Caco-2 (cell line): ENCODE data around the gene CDH20. TPM values are rescaled to one million over a fixed set of nuclear protein-coding genes. Genes with fewer than 3 reads are reported as not detected.

Experiments
- BruUV-seq: library from RNA; stranded (reverse); fragments of 400-500 nt; replicated peaks from 2 replicates; lab custom pipeline; 2021; lab: Mats Ljungman, UMichigan
- CTCF ChIA-PET: fragments of 300-600 bp; sonication (Branson Sonifier 250); formaldehyde crosslinking; loops from one replicate; lab custom pipeline; 2022; ENCODE audit warnings: antibody characterized with exemption; lab: Charles Lee
- POLR2A ChIA-PET: fragments of 300-600 bp; sonication (Branson Sonifier 250); formaldehyde crosslinking; loops from one replicate; lab custom pipeline; 2022; ENCODE audit warnings: antibody characterized with exemption; lab: Charles Lee
- DNase-seq, 2 experiments: peaks; one replicate each; pipeline versions ENCODE4 v3.0.0 to v3.0.0-alpha.2; 2020 to 2022
- H3K27me3 ChIP-seq: replicated peaks from 2 replicates; pipeline ENCODE4 v1.6.0; 2011; ENCODE audit warnings: low read length; ENCODE audit not compliant: control insufficient read depth, insufficient read depth
- H3K36me3 ChIP-seq: 2 replicates; pipeline ENCODE4 v1.5.1; 2011; ENCODE audit warnings: low read length; ENCODE audit not compliant: control insufficient read depth, insufficient read depth
- H3K4me1 ChIP-seq: fragments of 250-450 bp; sonication (Bioruptor Pico); 2 replicates; pipeline ENCODE4 v1.5.1; 2020; ENCODE audit warnings: mild to moderate bottlenecking
- H3K4me3 ChIP-seq: 2 replicates; pipeline ENCODE4 v1.5.1; 2011; ENCODE audit warnings: low read depth, mild to moderate bottlenecking, control low read depth, low read length
- H3K9me3 ChIP-seq: fragments of 250-450 bp; sonication (Bioruptor Pico); 2 replicates; pipeline ENCODE4 v1.5.1; 2020; ENCODE audit warnings: mild to moderate bottlenecking, moderate library complexity
- H3K27ac Mint-ChIP-seq: one replicate; pipeline ENCODE4 v1.8.0; 2022; ENCODE audit warnings: mixed read lengths; ENCODE audit not compliant: unreplicated experiment
- H3K27me3 Mint-ChIP-seq: one replicate; pipeline ENCODE4 v1.8.0; 2022; ENCODE audit warnings: mixed read lengths; ENCODE audit not compliant: insufficient read depth, unreplicated experiment
- H3K36me3 Mint-ChIP-seq: one replicate; pipeline ENCODE4 v1.8.0; 2022; ENCODE audit warnings: mild to moderate bottlenecking, mixed read lengths; ENCODE audit not compliant: insufficient read depth, unreplicated experiment
- H3K4me1 Mint-ChIP-seq: one replicate; pipeline ENCODE4 v1.8.0; 2022; ENCODE audit warnings: low read depth, mixed read lengths; ENCODE audit not compliant: unreplicated experiment
- H3K4me3 Mint-ChIP-seq: one replicate; pipeline ENCODE4 v1.8.0; 2022; ENCODE audit warnings: mild to moderate bottlenecking, moderate library complexity, mixed read lengths; ENCODE audit not compliant: unreplicated experiment
- H3K9me3 Mint-ChIP-seq: one replicate; pipeline ENCODE4 v1.8.0; 2022; ENCODE audit warnings: mixed read lengths; ENCODE audit not compliant: unreplicated experiment
- intact Hi-C: fragments of 100-400 bp; cut with micrococcal nuclease; formaldehyde crosslinking; loops from one replicate; pipeline ENCODE4 v1.10.0; 2022; ENCODE audit not compliant: unreplicated experiment
- total RNA-seq: library from RNA; stranded (reverse); gene quantifications from 2 replicates; pipeline ENCODE4 v1.2.3, GENCODE V29; 2022
- TF ChIP-seq, protein P1 (sequence below), 2 experiments: fragments of 200-600 bp in 1 of 2; IDR thresholded peaks; 1 replicate in 1 of 2; 2 replicates in 1 of 2; pipeline versions ENCODE4 v1.5.1 to v1.8.0; 2011 to 2022; ENCODE audit warnings: antibody characterized with exemption in 1 of 2, control low read depth in 1 of 2, inconsistent platforms in 1 of 2, low read depth in 1 of 2, low read length in 1 of 2, mild to moderate bottlenecking in 1 of 2, moderate library complexity in 1 of 2; ENCODE audit not compliant: insufficient read depth in 1 of 2, severe bottlenecking in 1 of 2, unreplicated experiment in 1 of 2

CDH20 gene
- total RNA-seq, 1 experiment from 2014 or later: not detected

DNA sequence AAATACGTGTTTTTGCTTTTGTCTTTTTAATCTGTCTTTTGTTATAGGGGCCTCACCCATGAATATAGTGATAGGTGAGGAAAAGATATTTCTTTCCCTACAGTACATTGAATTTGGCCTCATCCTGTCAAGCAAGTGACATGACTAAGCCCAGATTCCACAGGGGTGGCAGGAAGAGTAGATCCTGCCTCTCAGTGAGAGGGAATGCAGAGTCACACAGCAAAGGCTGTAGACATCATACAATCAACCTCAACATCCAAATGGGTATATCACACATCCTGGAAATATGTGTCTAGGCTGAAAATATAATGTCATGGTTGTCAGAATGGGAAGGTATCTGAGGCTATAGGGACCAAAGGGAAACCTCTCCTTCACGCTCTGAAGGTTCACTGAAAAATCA is 269.6 kb downstream of the CDH20 start:
- H3K9me3 Mint-ChIP-seq: peaks cover 9% of the 10 kb centered on the region
- H3K27ac Mint-ChIP-seq: no peak overlapping the region
- Histone ChIP-seq H3K4me1 (no peaks in the 10 kb centered on the region), H3K4me3 (no peak overlapping the region), H3K27me3 (no peaks in the 10 kb centered on the region), H3K36me3 (no peaks in the 10 kb centered on the region), H3K9me3 (no peaks in the 10 kb centered on the region)
- BruUV-seq: no TSS peak
- POLR2A ChIA-PET: no interaction called here
- no peaks in the 10 kb centered on the region for H3K4me1 Mint-ChIP-seq
- H3K27me3 Mint-ChIP-seq: no peaks in the 10 kb centered on the region
- no peaks in the 10 kb centered on the region for H3K36me3 Mint-ChIP-seq
- H3K4me3 Mint-ChIP-seq: no peak overlapping the region
- TF ChIP-seq, protein P1, sequence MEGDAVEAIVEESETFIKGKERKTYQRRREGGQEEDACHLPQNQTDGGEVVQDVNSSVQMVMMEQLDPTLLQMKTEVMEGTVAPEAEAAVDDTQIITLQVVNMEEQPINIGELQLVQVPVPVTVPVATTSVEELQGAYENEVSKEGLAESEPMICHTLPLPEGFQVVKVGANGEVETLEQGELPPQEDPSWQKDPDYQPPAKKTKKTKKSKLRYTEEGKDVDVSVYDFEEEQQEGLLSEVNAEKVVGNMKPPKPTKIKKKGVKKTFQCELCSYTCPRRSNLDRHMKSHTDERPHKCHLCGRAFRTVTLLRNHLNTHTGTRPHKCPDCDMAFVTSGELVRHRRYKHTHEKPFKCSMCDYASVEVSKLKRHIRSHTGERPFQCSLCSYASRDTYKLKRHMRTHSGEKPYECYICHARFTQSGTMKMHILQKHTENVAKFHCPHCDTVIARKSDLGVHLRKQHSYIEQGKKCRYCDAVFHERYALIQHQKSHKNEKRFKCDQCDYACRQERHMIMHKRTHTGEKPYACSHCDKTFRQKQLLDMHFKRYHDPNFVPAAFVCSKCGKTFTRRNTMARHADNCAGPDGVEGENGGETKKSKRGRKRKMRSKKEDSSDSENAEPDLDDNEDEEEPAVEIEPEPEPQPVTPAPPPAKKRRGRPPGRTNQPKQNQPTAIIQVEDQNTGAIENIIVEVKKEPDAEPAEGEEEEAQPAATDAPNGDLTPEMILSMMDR (IDR thresholded peaks at IDR 0.05; ENCODE audit: insufficient read depth in 1 of 2, low read depth in 1 of 2, low read length in 1 of 2, severe bottlenecking in 1 of 2, unreplicated experiment in 1 of 2): no peak
- DNase-seq: no peak
- CTCF ChIA-PET: no interaction called here
- intact Hi-C loops: no loop called here
